Measurements from ENCODE around the gene GNB1L.
"Not testable (repeated sequence)": the region's sequence is repeated elsewhere in the genome, so short reads cannot be mapped to it uniquely, and the experiment has no call there.

The GNB1L gene

GRCh38 chr22:19795617-19796008 is 59.1 kb downstream of the GNB1L start:
- DNase-seq (ENCODE audit: low spot score) = no peak
- TF ChIP-seq, protein P1, sequence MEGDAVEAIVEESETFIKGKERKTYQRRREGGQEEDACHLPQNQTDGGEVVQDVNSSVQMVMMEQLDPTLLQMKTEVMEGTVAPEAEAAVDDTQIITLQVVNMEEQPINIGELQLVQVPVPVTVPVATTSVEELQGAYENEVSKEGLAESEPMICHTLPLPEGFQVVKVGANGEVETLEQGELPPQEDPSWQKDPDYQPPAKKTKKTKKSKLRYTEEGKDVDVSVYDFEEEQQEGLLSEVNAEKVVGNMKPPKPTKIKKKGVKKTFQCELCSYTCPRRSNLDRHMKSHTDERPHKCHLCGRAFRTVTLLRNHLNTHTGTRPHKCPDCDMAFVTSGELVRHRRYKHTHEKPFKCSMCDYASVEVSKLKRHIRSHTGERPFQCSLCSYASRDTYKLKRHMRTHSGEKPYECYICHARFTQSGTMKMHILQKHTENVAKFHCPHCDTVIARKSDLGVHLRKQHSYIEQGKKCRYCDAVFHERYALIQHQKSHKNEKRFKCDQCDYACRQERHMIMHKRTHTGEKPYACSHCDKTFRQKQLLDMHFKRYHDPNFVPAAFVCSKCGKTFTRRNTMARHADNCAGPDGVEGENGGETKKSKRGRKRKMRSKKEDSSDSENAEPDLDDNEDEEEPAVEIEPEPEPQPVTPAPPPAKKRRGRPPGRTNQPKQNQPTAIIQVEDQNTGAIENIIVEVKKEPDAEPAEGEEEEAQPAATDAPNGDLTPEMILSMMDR (IDR thresholded peaks at IDR 0.05; ENCODE audit: extremely low read depth, missing control alignments) = no peak

- TF ChIP-seq, protein P1 (IDR thresholded peaks at IDR 0.05; ENCODE audit: extremely low read depth, missing control alignments) = no peak
- no peak for DNase-seq (ENCODE audit: low spot score)
Measured at GRCh38 chr22:19793661-19794310, 60.9 kb downstream of the GNB1L start.

- DNase-seq (ENCODE audit: low spot score) = no peak
Measured at GRCh38 chr22:19793161-19793560, 61.5 kb downstream of the GNB1L start.

GRCh38 chr22:19792383-19792896 is 62.2 kb downstream of the GNB1L start:
- not testable (repeated sequence) for DNase-seq (ENCODE audit: low spot score)

More at GRCh38 chr22:19793161-19793560, 61.5 kb downstream of the GNB1L start:
- TF ChIP-seq, protein P1 (IDR thresholded peaks at IDR 0.05; ENCODE audit: extremely low read depth, missing control alignments) = no peak

GRCh38 chr22:19791894-19792293 is 62.8 kb downstream of the GNB1L start:
- TF ChIP-seq, protein P1 (IDR thresholded peaks at IDR 0.05; ENCODE audit: extremely low read depth, missing control alignments) = no peak
- no peak for DNase-seq (ENCODE audit: low spot score)

- DNase-seq (ENCODE audit: low spot score) = no peak
- TF ChIP-seq, protein P1 (IDR thresholded peaks at IDR 0.05; ENCODE audit: extremely low read depth, missing control alignments) = no peak
Measured at GRCh38 chr22:19791243-19791642, 63.4 kb downstream of the GNB1L start.

GRCh38 chr22:19789828-19790227 is 64.8 kb downstream of the GNB1L start:
- TF ChIP-seq, protein P1 (IDR thresholded peaks at IDR 0.05; ENCODE audit: extremely low read depth, missing control alignments) = no peak
- no peak for DNase-seq (ENCODE audit: low spot score)

DNA sequence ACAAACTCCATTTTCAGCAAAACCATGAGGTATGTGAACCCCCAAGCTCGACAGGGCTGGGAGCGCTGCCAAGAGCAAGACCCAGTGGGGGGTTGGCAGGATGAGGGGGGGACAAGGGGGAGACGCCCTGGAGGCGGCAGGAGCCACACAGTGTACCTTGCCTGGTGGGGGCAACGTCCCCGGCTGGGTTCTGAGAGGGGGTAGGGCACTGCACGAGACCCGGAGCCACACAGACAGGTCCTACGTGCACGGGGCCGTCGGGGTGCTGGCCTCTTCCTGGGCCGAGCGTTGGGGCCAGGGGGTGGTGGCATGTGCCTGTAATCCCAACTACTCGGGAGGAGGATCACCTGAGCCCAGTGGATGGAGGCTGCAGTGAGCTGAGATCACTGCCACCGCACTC is 65.3 kb downstream of the GNB1L start:
- TF ChIP-seq, protein P1 (IDR thresholded peaks at IDR 0.05; ENCODE audit: extremely low read depth, missing control alignments) = no peak
- no peak for DNase-seq (ENCODE audit: low spot score)

All from GM20000 (cell line).